ENCODE data around the gene SLC19A2.

DNA sequence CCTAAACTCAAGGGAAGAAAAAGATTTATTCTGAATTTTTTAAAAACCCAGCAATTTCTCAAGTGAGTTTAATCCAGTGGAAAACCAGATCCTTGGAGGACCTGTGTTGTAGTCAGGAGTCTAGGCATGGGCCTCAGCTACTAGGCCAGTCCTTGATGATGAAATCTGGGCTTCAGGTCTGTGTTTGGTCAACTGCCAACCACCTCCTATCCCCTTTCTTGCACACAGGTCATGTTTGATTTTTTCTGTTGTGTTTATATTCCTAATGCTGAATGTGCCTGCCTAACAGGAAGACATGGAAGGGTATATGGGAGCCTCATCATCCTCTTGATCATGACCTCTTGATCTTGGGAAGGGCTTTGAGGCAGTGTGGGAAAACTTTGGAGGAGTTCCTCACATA is 38.2 kb upstream of the SLC19A2 start:
- TF ChIP-seq, protein P1, sequence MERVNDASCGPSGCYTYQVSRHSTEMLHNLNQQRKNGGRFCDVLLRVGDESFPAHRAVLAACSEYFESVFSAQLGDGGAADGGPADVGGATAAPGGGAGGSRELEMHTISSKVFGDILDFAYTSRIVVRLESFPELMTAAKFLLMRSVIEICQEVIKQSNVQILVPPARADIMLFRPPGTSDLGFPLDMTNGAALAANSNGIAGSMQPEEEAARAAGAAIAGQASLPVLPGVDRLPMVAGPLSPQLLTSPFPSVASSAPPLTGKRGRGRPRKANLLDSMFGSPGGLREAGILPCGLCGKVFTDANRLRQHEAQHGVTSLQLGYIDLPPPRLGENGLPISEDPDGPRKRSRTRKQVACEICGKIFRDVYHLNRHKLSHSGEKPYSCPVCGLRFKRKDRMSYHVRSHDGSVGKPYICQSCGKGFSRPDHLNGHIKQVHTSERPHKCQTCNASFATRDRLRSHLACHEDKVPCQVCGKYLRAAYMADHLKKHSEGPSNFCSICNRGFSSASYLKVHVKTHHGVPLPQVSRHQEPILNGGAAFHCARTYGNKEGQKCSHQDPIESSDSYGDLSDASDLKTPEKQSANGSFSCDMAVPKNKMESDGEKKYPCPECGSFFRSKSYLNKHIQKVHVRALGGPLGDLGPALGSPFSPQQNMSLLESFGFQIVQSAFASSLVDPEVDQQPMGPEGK (CRISPR knock-in tag; IDR thresholded peaks at IDR 0.05; ENCODE audit: borderline replicate concordance), result no peak
- TF ChIP-seq ZFP30 (CRISPR knock-in tag; IDR thresholded peaks at IDR 0.05) (no peak), TOX (CRISPR knock-in tag; IDR thresholded peaks at IDR 0.05; ENCODE audit: borderline replicate concordance) (no peak), BACH2 (CRISPR knock-in tag; IDR thresholded peaks at IDR 0.05; ENCODE audit: borderline replicate concordance) (no peak), ARNTL (CRISPR knock-in tag; IDR thresholded peaks at IDR 0.05; ENCODE audit: borderline replicate concordance, low read depth) (no peak), ZFP3 (CRISPR knock-in tag; IDR thresholded peaks at IDR 0.05) (no peak), ZNF70 (CRISPR knock-in tag; IDR thresholded peaks at IDR 0.05) (no peak), ZNF565 (CRISPR knock-in tag; conservative IDR thresholded peaks at IDR 0.05; ENCODE audit: low read depth) (no peak)

Measured in SK-N-SH treated with all-trans-retinoic acid at 6 μM for 48 hours (cell line).